HG03565 (cell line): ENCODE results near the gene TNFRSF11A.

Source experiments
- ATAC-seq: cut with Tn5 transposase; IDR thresholded peaks from one replicate; pipeline ENCODE4 v1.9.1; 2021; ENCODE audit warnings: mild to moderate bottlenecking, moderate library complexity; ENCODE audit not compliant: unreplicated experiment

Gene TNFRSF11A

DNA sequence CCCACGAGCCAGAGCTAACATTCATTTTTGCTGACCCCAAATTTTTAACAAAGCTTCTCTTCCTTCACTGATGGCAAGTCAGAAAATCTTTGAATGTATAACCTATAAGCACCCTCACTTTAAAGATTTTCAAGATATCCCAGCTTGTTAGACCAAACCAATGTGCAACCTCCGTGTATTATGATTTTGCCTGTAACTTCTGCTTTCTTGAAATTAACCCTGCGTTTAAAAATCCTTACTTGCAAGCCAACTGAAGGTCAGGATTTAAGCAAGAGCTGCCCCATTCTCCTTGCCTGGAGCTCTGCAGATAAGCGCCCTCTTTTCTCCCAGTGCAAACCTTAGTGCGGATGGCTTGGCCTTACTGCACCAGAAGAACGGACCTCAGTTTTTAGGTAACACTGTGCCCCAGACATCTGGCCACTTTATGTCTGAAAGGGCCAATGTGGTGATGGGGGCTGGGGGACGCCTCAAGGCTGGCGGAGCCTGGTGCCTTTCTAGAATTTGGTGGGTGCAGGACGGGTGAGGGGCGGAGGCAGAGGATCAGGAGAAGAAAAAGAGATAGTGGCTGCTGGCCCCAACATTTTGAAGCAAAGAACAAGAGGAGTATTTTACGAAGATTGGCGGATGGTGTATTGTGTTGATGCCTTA is 805 bp upstream of the TNFRSF11A start:
- no peak for ATAC-seq

DNA sequence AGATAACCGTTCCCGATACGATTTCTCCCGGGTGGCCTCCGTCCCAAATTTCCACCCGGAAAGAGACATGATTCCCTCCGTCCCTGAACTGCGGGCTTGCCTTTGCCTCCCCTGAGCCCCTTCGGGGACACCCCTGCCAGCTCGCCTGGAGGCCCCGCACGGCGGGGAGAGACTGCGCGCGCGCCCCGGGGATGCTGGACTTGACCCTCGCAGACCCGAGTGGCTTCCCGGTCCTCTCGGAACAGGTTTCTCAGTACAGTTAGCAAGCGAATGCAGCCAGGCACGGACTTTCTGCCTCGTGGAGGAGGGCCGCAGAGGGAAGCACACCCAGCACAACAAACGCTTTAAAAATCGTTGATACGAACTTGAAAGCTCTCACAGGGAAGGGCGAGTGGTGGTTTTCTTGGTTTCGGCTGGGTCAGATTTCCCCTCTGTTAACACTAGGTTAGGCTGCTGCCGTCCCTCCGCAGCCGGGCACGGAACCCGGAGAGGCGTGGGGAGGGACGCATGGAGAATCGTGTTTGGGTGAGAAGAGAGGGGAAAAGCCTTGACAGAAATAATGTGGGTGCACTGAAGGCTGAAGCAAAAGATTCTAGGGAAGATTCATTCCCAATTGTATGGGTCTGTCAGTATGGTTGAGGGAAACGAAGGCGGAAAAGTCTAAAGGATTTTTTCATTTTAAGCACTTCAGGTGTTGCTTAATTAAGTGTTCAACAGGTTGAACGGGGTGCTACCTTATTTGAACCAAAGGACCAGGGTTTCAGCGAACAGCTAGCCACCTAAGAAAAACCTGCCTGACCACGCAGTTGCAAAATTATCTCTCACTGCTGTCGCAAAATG is 916 bp downstream of the TNFRSF11A start:
- no peak for ATAC-seq

DNA sequence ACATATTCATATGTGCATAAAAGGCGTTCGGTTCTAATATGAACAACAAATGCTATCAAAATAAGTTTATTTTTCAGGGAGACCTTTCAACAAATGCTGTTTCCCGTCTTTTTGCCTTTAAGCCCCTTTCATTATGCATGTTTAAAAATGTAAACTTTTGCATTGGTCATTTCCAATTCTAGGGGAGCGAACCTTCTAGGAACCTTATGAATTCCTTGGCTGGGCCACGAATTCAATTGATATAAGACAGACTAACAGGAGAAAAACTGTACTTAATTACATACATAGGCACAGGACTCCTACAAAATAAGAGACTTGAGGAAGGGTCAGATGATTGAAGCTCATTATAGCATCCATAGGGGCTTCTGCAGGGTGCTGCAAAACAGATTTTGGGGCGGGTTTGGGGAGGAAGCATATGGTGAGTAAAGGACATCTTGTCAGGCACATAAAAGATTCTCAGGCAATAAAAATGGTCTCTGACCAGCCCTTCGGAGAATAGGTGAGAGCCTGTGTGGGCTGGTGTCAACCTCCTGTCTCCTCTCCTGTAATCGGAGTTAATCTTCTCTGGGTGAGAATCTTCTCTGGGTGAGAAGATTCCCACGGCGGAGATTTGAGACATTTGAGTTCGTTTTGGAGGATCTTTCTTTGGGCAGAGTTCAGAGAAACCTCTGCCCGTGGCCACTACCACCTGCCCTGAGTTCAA is 1.7 kb downstream of the TNFRSF11A start:
- ATAC-seq: no peak

- no peak for ATAC-seq
These were observed 2.9 kb downstream of the TNFRSF11A start for GRCh38 chr18:62327977-62328376.

GRCh38 chr18:62328586-62329525 is 3.7 kb downstream of the TNFRSF11A start:
- ATAC-seq: no peak

DNA sequence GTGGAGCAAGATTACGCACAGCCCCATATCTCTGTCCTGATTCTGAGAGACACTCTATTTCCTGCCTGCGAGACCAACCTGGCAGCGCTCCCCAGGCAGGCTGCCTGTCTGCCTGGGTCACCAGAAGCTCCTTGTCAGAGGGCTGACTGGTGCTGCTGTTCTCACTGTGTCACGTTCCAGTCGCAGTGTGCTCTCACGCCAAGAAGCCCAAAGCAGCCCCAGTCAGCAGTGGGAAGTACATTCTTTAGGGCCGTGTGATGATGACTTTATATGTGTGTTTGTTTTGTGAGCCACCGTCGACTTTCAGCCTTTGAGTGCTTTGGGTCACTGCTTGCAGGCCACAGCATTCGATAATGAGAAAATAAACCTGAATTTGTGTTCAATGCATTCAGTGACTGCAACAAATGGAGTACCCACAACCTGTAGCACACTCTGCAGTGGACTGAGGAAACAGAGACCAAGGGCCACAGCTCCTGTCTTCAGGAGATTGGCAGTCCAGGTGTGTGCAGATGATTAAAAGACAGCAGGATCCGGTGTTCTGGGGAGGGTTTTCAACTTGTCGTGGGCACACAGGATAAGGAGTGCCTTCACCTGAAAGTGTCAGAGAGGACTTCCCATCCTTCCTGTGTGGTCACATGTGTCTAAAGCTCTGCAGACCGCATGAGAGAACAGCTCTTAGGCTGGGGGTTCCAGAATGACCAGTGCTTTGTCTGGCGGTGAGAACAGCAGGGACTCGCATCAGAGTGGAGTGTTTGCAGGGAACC is 4.8 kb downstream of the TNFRSF11A start:
- no peak for ATAC-seq

DNA sequence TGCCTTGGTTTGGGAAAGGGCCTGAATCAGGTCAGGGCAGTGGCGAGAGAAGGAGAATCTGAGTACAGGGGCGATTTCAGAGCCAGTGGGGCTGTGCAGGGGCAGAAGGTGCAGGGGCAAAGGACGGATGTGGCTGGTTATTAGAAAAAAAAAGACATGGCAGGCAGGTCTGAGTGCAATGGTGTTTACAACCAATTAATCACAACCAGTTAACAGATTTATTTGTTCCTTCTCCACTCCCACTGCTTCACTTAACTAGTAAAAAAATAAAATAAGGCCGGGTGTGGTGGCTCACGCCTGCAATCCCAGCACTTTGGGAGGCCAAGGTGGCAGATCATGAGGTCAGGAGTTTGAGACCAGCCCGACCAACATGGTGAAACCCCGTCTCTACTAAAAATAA is 5.5 kb downstream of the TNFRSF11A start:
- no peak for ATAC-seq

DNA sequence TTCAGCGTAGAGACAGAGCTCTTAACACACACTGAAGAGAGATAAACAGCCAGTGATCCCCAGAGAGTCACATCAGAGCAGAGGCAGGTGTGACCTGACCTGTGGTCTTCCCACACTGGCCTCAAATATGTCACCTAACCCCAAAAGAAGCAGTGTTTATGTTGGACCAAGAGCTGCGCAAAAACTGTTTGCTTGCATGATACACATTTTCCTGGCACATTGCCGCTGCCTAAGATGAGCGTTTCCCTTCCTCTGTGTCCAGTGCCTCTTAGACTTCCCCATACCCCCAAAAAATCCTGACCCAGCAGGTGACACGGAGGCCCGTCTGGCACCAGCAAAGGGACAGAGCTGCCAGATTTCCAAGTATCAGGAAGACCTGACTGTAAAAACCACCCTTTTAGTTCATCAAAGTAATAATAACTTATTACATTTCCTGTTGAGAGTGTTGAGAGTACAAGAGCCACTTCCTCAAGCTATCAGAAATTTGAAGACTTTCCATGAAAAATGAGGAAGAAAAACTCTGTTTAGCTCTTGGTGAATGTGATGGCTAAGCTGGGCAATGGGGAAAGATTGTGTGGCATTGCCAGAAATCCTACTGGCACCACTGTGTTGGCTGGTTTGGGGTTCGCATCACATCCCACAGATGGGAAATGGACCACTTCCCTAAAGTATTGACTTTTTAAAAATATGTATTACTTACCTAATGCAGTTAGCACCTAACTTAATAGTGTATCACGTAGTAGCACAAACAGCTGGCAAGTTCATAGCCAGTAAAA is 6.7 kb downstream of the TNFRSF11A start:
- no peak for ATAC-seq

- no peak for ATAC-seq
These were observed 7.3 kb downstream of the TNFRSF11A start for GRCh38 chr18:62332431-62332830.

DNA sequence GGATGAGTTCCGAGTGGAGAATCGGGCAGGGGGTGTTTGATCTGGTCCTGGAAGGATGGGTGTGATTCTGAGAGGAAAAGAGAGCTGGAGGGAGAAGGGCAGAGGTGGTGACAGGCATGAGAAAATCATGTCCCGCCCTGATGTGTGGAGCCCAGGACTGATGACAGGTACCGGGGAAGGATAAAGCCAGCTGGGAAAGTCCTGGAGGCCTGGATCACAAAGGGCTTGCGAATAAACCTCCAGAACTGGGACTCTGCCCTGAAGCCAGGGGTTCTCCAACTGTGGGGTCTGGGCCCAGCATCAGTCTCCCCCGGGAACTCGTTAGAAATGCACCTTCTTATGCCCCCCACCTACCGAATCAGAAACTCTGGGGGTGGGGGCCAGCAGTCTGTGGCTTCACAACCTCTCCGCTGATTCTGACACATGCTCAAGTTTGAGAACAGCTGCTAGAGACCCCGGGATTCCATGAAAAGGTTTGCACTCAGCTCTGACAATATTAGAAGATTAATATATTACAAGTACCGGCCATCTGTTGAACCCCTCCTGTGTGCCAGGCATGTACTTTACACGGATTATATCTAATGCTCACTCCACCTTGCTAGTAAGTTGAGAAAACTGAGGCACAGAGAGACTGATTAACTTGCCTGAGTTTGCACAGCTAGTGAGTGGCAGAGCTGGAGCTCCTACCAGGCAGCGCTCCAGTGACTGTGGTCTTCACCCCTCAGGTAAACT is 8.0 kb downstream of the TNFRSF11A start:
- no peak for ATAC-seq

DNA sequence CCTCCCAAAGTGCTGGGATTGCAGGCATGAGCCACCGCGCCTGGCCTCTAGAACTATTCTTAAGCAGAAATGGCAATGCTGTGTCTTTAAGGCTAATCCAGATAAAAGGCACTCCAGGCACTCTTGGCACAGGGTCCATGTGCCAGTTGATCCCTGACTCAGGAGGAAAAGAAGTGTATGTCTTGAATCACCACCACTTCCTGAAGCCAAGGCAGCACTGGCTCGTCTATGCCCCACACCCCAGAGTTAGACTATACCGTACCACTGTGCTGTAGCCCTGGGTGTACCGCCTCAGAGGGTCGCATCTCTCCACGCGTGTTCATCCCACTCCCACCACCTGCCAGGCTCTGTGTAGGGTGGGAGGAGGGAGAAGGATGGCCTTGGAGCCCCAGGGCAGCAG is 9.0 kb downstream of the TNFRSF11A start:
- no peak for ATAC-seq

- no peak for ATAC-seq
These were observed 10.4 kb downstream of the TNFRSF11A start for GRCh38 chr18:62335494-62335893.

GRCh38 chr18:62336618-62337017 is 11.5 kb downstream of the TNFRSF11A start:
- no peak for ATAC-seq

DNA sequence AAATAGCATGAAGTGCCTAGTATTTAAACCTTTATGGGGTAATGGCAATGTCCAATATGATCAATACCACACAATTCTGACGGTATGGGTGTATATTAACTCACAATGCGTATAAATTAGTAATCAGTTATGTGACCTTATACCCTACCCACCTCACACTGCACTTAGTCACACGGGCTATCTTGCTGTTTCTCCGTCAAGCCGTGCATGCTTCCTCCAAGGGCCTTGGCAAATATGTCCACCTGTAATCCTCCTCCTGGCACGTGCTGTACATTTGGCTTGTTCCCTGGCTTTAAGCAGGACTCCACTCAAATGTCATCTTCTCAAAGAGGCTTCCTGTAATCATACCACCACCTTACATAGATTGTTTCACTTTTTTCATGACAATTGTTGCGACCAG is 12.2 kb downstream of the TNFRSF11A start:
- ATAC-seq: no peak

- ATAC-seq: no peak
These were observed 13.5 kb downstream of the TNFRSF11A start for GRCh38 chr18:62338446-62339105.

- ATAC-seq: no peak
These were observed 14.2 kb downstream of the TNFRSF11A start for GRCh38 chr18:62339106-62339988.

DNA sequence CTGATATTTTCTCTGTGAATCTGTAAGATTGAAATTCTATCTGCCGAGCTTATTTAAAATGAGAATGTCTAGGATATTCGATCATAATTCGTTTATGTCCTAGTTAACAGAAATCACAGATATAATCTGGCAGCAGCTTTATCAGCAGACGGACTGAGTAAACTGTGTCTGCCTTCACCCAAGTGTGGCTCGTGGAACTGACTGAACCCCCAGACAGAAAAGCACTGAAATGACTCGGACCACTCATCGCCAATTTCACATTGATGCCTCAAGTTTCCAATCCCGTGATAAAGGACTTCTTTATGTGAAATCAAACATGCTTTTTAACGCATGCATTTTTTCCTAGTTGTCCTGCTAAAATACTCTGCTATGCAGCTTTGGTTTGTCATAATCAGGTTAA is 15.9 kb downstream of the TNFRSF11A start:
- no peak for ATAC-seq
